Thymus (tissue), 14 donors: ENCODE data around the gene NOC3L. TPM values are rescaled to one million over a fixed set of nuclear protein-coding genes. Genes with fewer than 3 reads are reported as not detected.
A peak's percentile ranks its signal among the peaks of the same experiment; 100 is the strongest.

Experiments
- DNase-seq, 9 donors: peaks; one replicate each; pipeline ENCODE4 v3.0.0-alpha.2; 2013; ENCODE audit warnings: low spot score in 9 of 9, low read depth in 6 of 9, missing footprints in 1 of 9
- H3K27ac ChIP-seq, 2 donors: one replicate each; pipeline ENCODE4 v1.5.1; 2013; ENCODE audit warnings: control low read depth in 1 of 2, low read depth in 1 of 2, low read length in 1 of 2, mild to moderate bottlenecking in 1 of 2, moderate library complexity in 1 of 2
- H3K27me3 ChIP-seq, 2 donors: one replicate each; pipeline ENCODE4 v1.5.1; 2013; ENCODE audit warnings: low read length in 1 of 2; ENCODE audit not compliant: control insufficient read depth in 2 of 2, insufficient read depth in 1 of 2
- H3K36me3 ChIP-seq, 2 donors: one replicate each; pipeline ENCODE4 v1.5.1; 2013; ENCODE audit warnings: low read length in 1 of 2, mild to moderate bottlenecking in 1 of 2, moderate library complexity in 1 of 2; ENCODE audit not compliant: control insufficient read depth in 2 of 2, insufficient read depth in 2 of 2
- H3K4me1 ChIP-seq, 2 donors: one replicate each; pipeline ENCODE4 v1.5.1; 2013; ENCODE audit warnings: low read length in 2 of 2; ENCODE audit not compliant: control insufficient read depth in 2 of 2, insufficient read depth in 2 of 2
- H3K4me3 ChIP-seq, 2 donors: one replicate each; pipeline ENCODE4 v1.5.1; 2013; ENCODE audit warnings: low read length in 2 of 2, control low read depth in 1 of 2, mild to moderate bottlenecking in 1 of 2
- H3K9me3 ChIP-seq, 2 donors: one replicate each; pipeline ENCODE4 v1.5.1; 2013; ENCODE audit warnings: low read length in 1 of 2, mild to moderate bottlenecking in 1 of 2; ENCODE audit not compliant: control insufficient read depth in 2 of 2, insufficient read depth in 1 of 2
- WGBS: extraction: QIAGEN DNeasy Blood & Tissue Kit; methylation state at CpG from one replicate; pipeline ENCODE4 v1.1.7; 2013; 5-methylcytosine and 5-hydroxymethylcytosine counted together
- long read RNA-seq, 10 donors: transcript quantifications; one replicate each; lab custom pipeline, GENCODE V29; 2026
- polyA plus RNA-seq: library from polyadenylated mRNA; stranded (reverse); fragments of 200-250 nt; gene quantifications from one replicate; pipeline ENCODE4 v1.2.3, GENCODE V29; 2013
- total RNA-seq: library from RNA; stranded (reverse); fragments of 120-200 nt; gene quantifications from one replicate; pipeline ENCODE4 v1.2.4, GENCODE V29; 2013
- donor health status: healthy.

NOC3L gene
- 21.1 TPM for total RNA-seq
- polyA plus RNA-seq = 13.2 TPM
- long read RNA-seq, donor 1, partial matches to known transcripts = 0 of 1 reads
- long read RNA-seq, donor 1, other reads (novel, unspliced or antisense) = 0 of 1 reads
- long read RNA-seq, donor 2 = 0 reads
- long read RNA-seq, donor 3, partial matches to known transcripts = 10 of 12 reads
- long read RNA-seq, donor 3, other reads (novel, unspliced or antisense) = 0 of 12 reads
- long read RNA-seq, donor 4, partial matches to known transcripts = 0 of 1 reads
- long read RNA-seq, donor 4, other reads (novel, unspliced or antisense) = 0 of 1 reads
- long read RNA-seq, donor 5, partial matches to known transcripts = 7 of 7 reads
- long read RNA-seq, donor 5, other reads (novel, unspliced or antisense) = 0 of 7 reads
- long read RNA-seq, donor 6, partial matches to known transcripts = 0 of 1 reads
- long read RNA-seq, donor 6, other reads (novel, unspliced or antisense) = 0 of 1 reads
- long read RNA-seq, donor 7, partial matches to known transcripts = 6 of 9 reads
- long read RNA-seq, donor 7, other reads (novel, unspliced or antisense) = 0 of 9 reads
- long read RNA-seq, donor 8, partial matches to known transcripts = 0 of 1 reads
- long read RNA-seq, donor 8, other reads (novel, unspliced or antisense) = 0 of 1 reads
- long read RNA-seq, donor 9, partial matches to known transcripts = 0 of 3 reads
- long read RNA-seq, donor 9, other reads (novel, unspliced or antisense) = 0 of 3 reads
- long read RNA-seq, donor 10 = 0 reads

- Histone ChIP-seq H3K4me1 (peaks cover 5 to 6% of the 10 kb centered on the region in 2 donors), H3K36me3 (peaks cover 2 to 3% of the 10 kb centered on the region in 2 donors), H3K4me3 (peak within 1 kb of the TSS; percentile 61 to 80), H3K27me3 (peaks cover 0 to 5% of the 10 kb centered on the region in 2 donors), H3K27ac (peak within 1 kb of the TSS; percentile 65 to 75), H3K9me3 (no peaks in the 10 kb centered on the region)
- WGBS = under 1% methylated on average over 55 of the region's 55 CpGs
- peak; percentile 69 to 95 (median 87) for DNase-seq
Observed at GRCh38 chr10:94362360-94363250, at the start of gene NOC3L. TSS of gene NOC3L (minus strand) at chr10:94362939. CDS start at chr10:94362838, 101 bp downstream.

GRCh38 chr10:94412449-94412848 lies 49.7 kb upstream of the NOC3L start:
- H3K9me3 ChIP-seq = no peaks in the 10 kb centered on the region
- no peak overlapping the region for H3K27ac ChIP-seq
- peaks cover 0 to 7% of the 10 kb centered on the region in 2 donors for H3K27me3 ChIP-seq
- H3K36me3 ChIP-seq = no peaks in the 10 kb centered on the region
- no peaks in the 10 kb centered on the region for H3K4me1 ChIP-seq
- WGBS = 93% methylated on average over 3 of the region's 3 CpGs
- DNase-seq = no peak
- H3K4me3 ChIP-seq = no peak overlapping the region

GRCh38 chr10:94411304-94411703 lies 48.6 kb upstream of the NOC3L start:
- DNase-seq = no peak
- no peaks in the 10 kb centered on the region for H3K36me3 ChIP-seq
- WGBS = 92% methylated on average over 3 of the region's 3 CpGs

GRCh38 chr10:94409021-94409657 lies 46.4 kb upstream of the NOC3L start:
- H3K4me1 ChIP-seq = no peaks in the 10 kb centered on the region
- no peaks in the 10 kb centered on the region for H3K9me3 ChIP-seq
- no peaks in the 10 kb centered on the region for H3K36me3 ChIP-seq
- no peak overlapping the region for H3K27ac ChIP-seq
- H3K27me3 ChIP-seq = peaks cover 6 to 34% of the 10 kb centered on the region in 2 donors
- WGBS = 87% methylated on average over 7 of the region's 7 CpGs
- H3K4me3 ChIP-seq = no peak overlapping the region
- DNase-seq = no peak

More at GRCh38 chr10:94411304-94411703, 48.6 kb upstream of the NOC3L start:
- Histone ChIP-seq H3K4me3 (no peak overlapping the region), H3K4me1 (no peaks in the 10 kb centered on the region), H3K27me3 (peaks cover 0 to 16% of the 10 kb centered on the region in 2 donors), H3K27ac (no peak overlapping the region), H3K9me3 (no peaks in the 10 kb centered on the region)

- H3K27ac ChIP-seq = no peak overlapping the region
- DNase-seq = no peak
- 95% methylated on average over 3 of the region's 3 CpGs for WGBS
- no peaks in the 10 kb centered on the region for H3K9me3 ChIP-seq
- H3K4me1 ChIP-seq = no peaks in the 10 kb centered on the region
- H3K27me3 ChIP-seq = peaks cover 16 to 48% of the 10 kb centered on the region in 2 donors
- no peak overlapping the region for H3K4me3 ChIP-seq
- H3K36me3 ChIP-seq = no peaks in the 10 kb centered on the region
Observed at GRCh38 chr10:94407668-94408067, 44.9 kb upstream of the NOC3L start.

GRCh38 chr10:94405406-94405805 lies 42.7 kb upstream of the NOC3L start:
- Histone ChIP-seq H3K27me3 (peaks cover 26 to 65% of the 10 kb centered on the region in 2 donors), H3K36me3 (no peaks in the 10 kb centered on the region), H3K9me3 (no peaks in the 10 kb centered on the region), H3K4me3 (no peak overlapping the region), H3K27ac (no peak overlapping the region), H3K4me1 (no peaks in the 10 kb centered on the region)
- DNase-seq = no peak

- Histone ChIP-seq H3K27me3 (peaks cover 26 to 68% of the 10 kb centered on the region in 2 donors), H3K9me3 (no peaks in the 10 kb centered on the region), H3K4me1 (no peaks in the 10 kb centered on the region), H3K4me3 (peak overlapping the region; percentile 19 to 44), H3K27ac (peak overlapping the region; percentile 51 to 78), H3K36me3 (no peaks in the 10 kb centered on the region)
- 2% methylated on average over 51 of the region's 51 CpGs for WGBS
- DNase-seq = peak in 3 of 9 donors; percentile 11 to 37 (median 13)
Observed at GRCh38 chr10:94403380-94404213, 40.9 kb upstream of the NOC3L start.
